ENCODE data around the gene TTI1.

Gene TTI1

GRCh38 chr20:37933786-37934633 lies 99.2 kb downstream of the TTI1 start:
- H3K4me3 ChIP-seq (ENCODE audit: low read depth, low read length): no peak overlapping the region
- CTCF ChIA-PET: no interaction called here
- no peak for DNase-seq (ENCODE audit: low read depth, low spot score)
- POLR2A ChIA-PET: no interaction called here
- TF ChIP-seq CTCF (IDR thresholded peaks at IDR 0.05; ENCODE audit: insufficient read depth, low read length, missing control alignments): no peak

Measured in AG04449 (cell line).